ENCODE data around the gene USP47.

USP47 gene

GRCh38 chr11:11894486-11894885 is 52.7 kb downstream of the USP47 start:
- no peak for TF ChIP-seq CTCF (IDR thresholded peaks at IDR 0.05; ENCODE audit: low read depth, low read length)
- no peak overlapping the region for H3K4me3 ChIP-seq (ENCODE audit: low read depth, low read length)

GRCh38 chr11:11895672-11896071 is 53.9 kb downstream of the USP47 start:
- TF ChIP-seq CTCF (IDR thresholded peaks at IDR 0.05; ENCODE audit: low read depth, low read length) = no peak
- no peak overlapping the region for H3K4me3 ChIP-seq (ENCODE audit: low read depth, low read length)

GRCh38 chr11:11898648-11899047 is 56.9 kb downstream of the USP47 start:
- no peak overlapping the region for H3K4me3 ChIP-seq (ENCODE audit: low read depth, low read length)
- no peak for TF ChIP-seq CTCF (IDR thresholded peaks at IDR 0.05; ENCODE audit: low read depth, low read length)

GRCh38 chr11:11899401-11899800 is 57.6 kb downstream of the USP47 start:
- no peak overlapping the region for H3K4me3 ChIP-seq (ENCODE audit: low read depth, low read length)
- TF ChIP-seq CTCF (IDR thresholded peaks at IDR 0.05; ENCODE audit: low read depth, low read length) = no peak

GRCh38 chr11:11901929-11902328 is 60.2 kb downstream of the USP47 start:
- TF ChIP-seq CTCF (IDR thresholded peaks at IDR 0.05; ENCODE audit: low read depth, low read length) = no peak
- no peak overlapping the region for H3K4me3 ChIP-seq (ENCODE audit: low read depth, low read length)

GRCh38 chr11:11909727-11910126 is 68.0 kb downstream of the USP47 start:
- no peak for TF ChIP-seq CTCF (IDR thresholded peaks at IDR 0.05; ENCODE audit: low read depth, low read length)
- no peak overlapping the region for H3K4me3 ChIP-seq (ENCODE audit: low read depth, low read length)

GRCh38 chr11:11910541-11910940 is 68.8 kb downstream of the USP47 start:
- no peak overlapping the region for H3K4me3 ChIP-seq (ENCODE audit: low read depth, low read length)
- no peak for TF ChIP-seq CTCF (IDR thresholded peaks at IDR 0.05; ENCODE audit: low read depth, low read length)

All from WI38 (cell line).